ENCODE data around the gene ZC3H7B. TPM values are rescaled to one million over a fixed set of nuclear protein-coding genes. Genes with fewer than 3 reads are reported as not detected.
"Not testable (repeated sequence)": the region's sequence is repeated elsewhere in the genome, so short reads cannot be mapped to it uniquely, and the experiment has no call there.

Gene ZC3H7B
- total and polyA plus RNA-seq, 2 donors: 23.3 to 29.8 TPM

DNA sequence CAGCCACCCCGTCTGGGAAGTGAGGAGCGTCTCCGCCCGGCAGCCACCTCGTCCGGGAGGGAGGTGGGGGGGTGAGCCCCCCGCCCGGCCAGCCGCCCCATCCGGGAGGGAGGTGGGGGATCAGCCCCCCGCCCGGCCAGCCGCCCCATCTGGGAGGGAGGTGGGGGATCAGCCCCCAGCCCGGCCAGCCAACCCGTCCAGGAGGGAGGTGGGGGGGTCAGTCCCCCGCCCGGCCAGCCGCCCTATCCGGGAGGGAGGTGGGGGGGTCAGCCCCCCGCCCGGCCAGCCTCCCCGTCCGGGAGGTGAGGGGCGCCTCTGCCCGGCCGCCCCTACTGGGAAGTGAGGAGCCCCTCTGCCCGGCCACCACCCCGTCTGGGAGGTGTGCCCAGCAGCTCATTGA lies 6.5 kb upstream of the ZC3H7B start:
- not testable (repeated sequence) for H3K4me1 ChIP-seq (ENCODE audit: control insufficient read depth in 2 of 2, insufficient read depth in 2 of 2, low read length in 2 of 2); H3K36me3 ChIP-seq (ENCODE audit: control insufficient read depth in 2 of 2, insufficient read depth in 2 of 2, low read length in 1 of 2); DNase-seq (ENCODE audit: low read depth in 6 of 9, low spot score in 9 of 9); H3K27ac ChIP-seq (ENCODE audit: low read depth in 1 of 2, low read length in 1 of 2); H3K9me3 ChIP-seq (ENCODE audit: control insufficient read depth in 2 of 2, insufficient read depth in 1 of 2, low read length in 1 of 2); H3K4me3 ChIP-seq (ENCODE audit: low read length in 2 of 2); H3K27me3 ChIP-seq (ENCODE audit: control insufficient read depth in 2 of 2, insufficient read depth in 1 of 2, low read length in 1 of 2)
- WGBS: 95% methylated on average over 16 of the region's 28 CpGs

DNA sequence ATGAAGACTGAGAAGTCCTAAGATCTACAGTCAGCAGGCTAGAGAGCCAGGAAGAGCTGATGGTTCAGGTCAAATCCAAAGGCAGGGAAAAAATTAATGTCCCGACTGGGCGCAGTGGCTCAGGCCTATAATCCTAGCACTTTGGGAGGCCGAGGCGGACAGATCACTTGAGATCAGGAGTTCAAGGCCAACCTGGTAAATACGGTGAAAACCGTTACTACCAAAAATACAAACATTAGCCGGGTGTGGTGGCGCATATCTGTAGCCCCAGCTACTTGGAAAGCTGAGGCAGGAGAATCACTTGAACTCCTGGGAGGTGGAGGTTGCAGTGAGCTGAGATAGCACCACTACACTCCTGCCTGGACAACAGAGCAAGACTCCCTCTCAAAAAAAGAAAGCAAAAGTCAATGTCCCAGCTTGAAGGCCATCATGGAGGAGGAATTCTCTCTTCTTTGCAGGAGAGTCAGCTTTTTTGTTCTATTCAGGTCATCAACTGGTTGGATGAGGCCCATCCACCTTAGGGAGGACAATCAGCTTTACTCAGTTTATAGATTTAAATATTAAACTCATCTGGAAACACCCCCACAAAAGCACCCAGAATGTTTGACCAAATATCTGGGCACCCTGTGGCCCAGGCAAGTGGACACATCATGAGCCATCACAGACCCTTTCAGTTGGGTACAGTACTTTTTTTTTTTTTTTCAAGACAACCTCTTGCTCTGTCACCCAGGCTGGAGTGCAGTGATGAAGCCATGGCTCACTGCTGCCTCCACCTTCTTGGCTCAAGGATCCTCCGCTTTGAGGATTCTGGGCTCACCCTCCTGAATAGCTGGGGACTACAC lies 4.3 kb upstream of the ZC3H7B start:
- no peaks in the 10 kb centered on the region for H3K9me3 ChIP-seq (ENCODE audit: control insufficient read depth in 2 of 2, insufficient read depth in 1 of 2, low read length in 1 of 2)
- no peaks in the 10 kb centered on the region for H3K36me3 ChIP-seq (ENCODE audit: control insufficient read depth in 2 of 2, insufficient read depth in 2 of 2, low read length in 1 of 2)
- WGBS: 91% methylated on average over 9 of the region's 9 CpGs
- DNase-seq (ENCODE audit: low read depth in 6 of 9, low spot score in 9 of 9): no peak
- no peaks in the 10 kb centered on the region for H3K27me3 ChIP-seq (ENCODE audit: control insufficient read depth in 2 of 2, insufficient read depth in 1 of 2, low read length in 1 of 2)
- H3K4me1 ChIP-seq (ENCODE audit: control insufficient read depth in 2 of 2, insufficient read depth in 2 of 2, low read length in 2 of 2): peaks cover 4 to 5% of the 10 kb centered on the region in 2 donors
- no peak overlapping the region for H3K4me3 ChIP-seq (ENCODE audit: low read length in 2 of 2)
- no peak overlapping the region for H3K27ac ChIP-seq (ENCODE audit: low read depth in 1 of 2, low read length in 1 of 2)

DNA sequence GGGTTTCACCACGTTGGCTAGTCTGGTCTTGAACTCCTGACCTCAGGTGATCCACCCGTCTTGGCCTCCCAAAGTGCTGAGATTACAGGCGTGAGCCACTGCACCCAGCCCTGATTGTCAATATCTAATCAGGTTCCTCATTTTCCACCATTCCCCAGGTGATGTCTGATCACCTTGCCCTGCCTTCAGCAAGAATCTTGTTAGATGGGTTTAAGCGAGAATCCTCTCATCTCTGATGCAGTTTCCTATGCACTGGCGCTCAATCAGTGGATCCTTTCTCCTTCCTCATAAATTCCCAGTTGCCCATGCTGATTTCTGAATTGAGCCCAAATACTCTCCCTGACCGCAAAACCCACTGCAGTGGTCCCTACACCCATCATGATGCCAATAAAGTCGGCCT lies 664 bp upstream of the ZC3H7B start:
- H3K27ac ChIP-seq (ENCODE audit: low read depth in 1 of 2, low read length in 1 of 2): peak overlapping the region; percentile 34 to 42

DNA sequence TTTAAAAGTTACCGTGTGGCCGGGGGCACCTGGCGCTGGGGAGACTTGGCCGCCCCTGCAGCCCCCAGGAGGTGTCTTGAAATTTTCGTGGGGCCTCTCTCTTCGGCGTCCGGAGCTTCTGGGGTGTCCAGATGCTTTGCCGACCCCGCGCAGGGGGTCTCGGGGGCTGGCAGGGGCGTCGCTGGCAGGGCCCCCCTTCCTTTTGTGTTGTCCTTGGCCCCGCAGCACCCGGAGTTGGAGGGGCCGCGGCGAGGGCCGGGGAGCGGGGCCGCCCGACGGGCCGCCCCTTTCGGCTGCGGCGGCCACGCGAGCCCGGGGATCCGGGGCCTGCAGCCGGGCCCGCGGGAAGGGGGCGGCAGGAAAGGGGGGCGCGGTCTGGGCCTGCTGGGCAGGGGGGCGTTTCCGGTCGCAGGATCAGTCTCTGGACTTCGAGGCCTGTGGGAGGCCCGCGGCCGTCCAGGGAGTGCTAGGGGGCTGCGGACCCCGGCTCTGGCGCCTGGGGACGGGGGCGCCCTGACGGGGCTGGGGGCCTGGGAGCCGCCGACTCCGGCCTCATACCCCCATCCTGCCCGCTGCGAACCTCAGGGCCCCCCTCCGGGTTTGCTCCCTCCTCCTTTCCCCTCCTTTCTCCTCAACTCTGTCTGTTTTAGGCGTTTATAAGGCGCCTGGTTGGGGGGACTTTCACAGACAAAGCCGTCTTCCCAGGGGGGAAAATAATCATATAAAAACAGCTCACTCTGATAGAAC lies 869 bp downstream of the ZC3H7B start:
- H3K4me3 ChIP-seq (ENCODE audit: low read length in 2 of 2): peak overlapping the region; percentile 94 to 97
- H3K27me3 ChIP-seq (ENCODE audit: control insufficient read depth in 2 of 2, insufficient read depth in 1 of 2, low read length in 1 of 2): no peaks in the 10 kb centered on the region
- no peaks in the 10 kb centered on the region for H3K9me3 ChIP-seq (ENCODE audit: control insufficient read depth in 2 of 2, insufficient read depth in 1 of 2, low read length in 1 of 2)
- peaks cover 2 to 4% of the 10 kb centered on the region in 2 donors for H3K36me3 ChIP-seq (ENCODE audit: control insufficient read depth in 2 of 2, insufficient read depth in 2 of 2, low read length in 1 of 2)
- WGBS: 1% methylated on average over 60 of the region's 60 CpGs
- H3K27ac ChIP-seq (ENCODE audit: low read depth in 1 of 2, low read length in 1 of 2): peak overlapping the region; percentile 66 to 85
- H3K4me1 ChIP-seq (ENCODE audit: control insufficient read depth in 2 of 2, insufficient read depth in 2 of 2, low read length in 2 of 2): peaks cover 12 to 17% of the 10 kb centered on the region in 2 donors
- peak in 2 of 9 donors; percentile 13 to 32 for DNase-seq (ENCODE audit: low read depth in 6 of 9, low spot score in 9 of 9)

More for the DNA sequence above, 664 bp upstream of the ZC3H7B start:
- no peaks in the 10 kb centered on the region for H3K27me3 ChIP-seq (ENCODE audit: control insufficient read depth in 2 of 2, insufficient read depth in 1 of 2, low read length in 1 of 2)
- H3K9me3 ChIP-seq (ENCODE audit: control insufficient read depth in 2 of 2, insufficient read depth in 1 of 2, low read length in 1 of 2): no peaks in the 10 kb centered on the region
- 66% methylated on average over 7 of the region's 7 CpGs for WGBS
- peaks cover 12 to 17% of the 10 kb centered on the region in 2 donors for H3K4me1 ChIP-seq (ENCODE audit: control insufficient read depth in 2 of 2, insufficient read depth in 2 of 2, low read length in 2 of 2)
- H3K36me3 ChIP-seq (ENCODE audit: control insufficient read depth in 2 of 2, insufficient read depth in 2 of 2, low read length in 1 of 2): peaks cover 0 to 4% of the 10 kb centered on the region in 2 donors
- peak overlapping the region in 1 of 2 donors; percentile 97 for H3K4me3 ChIP-seq (ENCODE audit: low read length in 2 of 2)
- DNase-seq (ENCODE audit: low read depth in 6 of 9, low spot score in 9 of 9): no peak

DNA sequence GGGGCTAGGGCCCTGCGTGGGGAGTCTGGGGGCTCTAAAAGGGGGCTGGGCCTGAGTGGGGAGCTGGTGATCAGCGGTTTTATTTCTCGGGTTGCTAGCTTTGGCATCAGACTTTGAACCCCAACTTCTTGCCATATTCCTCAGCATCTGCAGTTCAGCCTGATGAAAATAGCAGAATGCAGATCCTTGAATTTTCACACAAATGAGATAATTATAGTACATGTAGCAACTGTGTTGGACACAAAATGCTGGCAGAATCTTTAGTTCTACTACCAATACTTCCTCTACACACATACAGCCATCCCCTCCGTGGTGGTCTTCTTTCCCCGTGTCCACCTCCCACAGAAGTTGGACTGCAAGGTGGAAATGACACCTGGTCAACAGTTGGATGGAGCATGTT lies 1.5 kb downstream of the ZC3H7B start:
- H3K36me3 ChIP-seq (ENCODE audit: control insufficient read depth in 2 of 2, insufficient read depth in 2 of 2, low read length in 1 of 2): peaks cover 8 to 11% of the 10 kb centered on the region in 2 donors
- H3K4me1 ChIP-seq (ENCODE audit: control insufficient read depth in 2 of 2, insufficient read depth in 2 of 2, low read length in 2 of 2): peaks cover 12 to 17% of the 10 kb centered on the region in 2 donors
- peak in 1 of 9 donors; percentile 33 for DNase-seq (ENCODE audit: low read depth in 6 of 9, low spot score in 9 of 9)
- peak overlapping the region; percentile 18 to 59 for H3K27ac ChIP-seq (ENCODE audit: low read depth in 1 of 2, low read length in 1 of 2)
- no peaks in the 10 kb centered on the region for H3K9me3 ChIP-seq (ENCODE audit: control insufficient read depth in 2 of 2, insufficient read depth in 1 of 2, low read length in 1 of 2)
- H3K27me3 ChIP-seq (ENCODE audit: control insufficient read depth in 2 of 2, insufficient read depth in 1 of 2, low read length in 1 of 2): no peaks in the 10 kb centered on the region
- WGBS: 16% methylated on average over 5 of the region's 5 CpGs
- peak overlapping the region; percentile 94 to 97 for H3K4me3 ChIP-seq (ENCODE audit: low read length in 2 of 2)

DNA sequence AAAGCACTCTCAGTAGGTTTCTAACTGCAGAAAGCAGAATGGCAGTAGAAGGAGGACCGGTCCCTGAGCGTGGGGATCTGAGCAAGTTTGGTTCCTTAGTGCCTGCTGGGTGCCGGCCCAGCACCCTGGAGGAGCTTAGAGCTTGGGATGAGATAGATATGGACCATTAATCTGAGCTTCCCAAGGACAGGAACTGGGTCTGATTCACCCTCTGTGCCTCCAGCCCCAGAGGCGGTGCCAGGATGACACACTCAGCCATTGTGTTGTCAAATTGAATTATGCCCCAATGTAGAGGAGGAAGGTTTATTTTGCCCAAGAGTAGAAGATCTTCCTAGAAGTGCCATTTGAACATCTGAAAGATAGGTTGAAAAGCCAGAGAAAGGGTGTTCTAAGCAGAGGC lies 4.3 kb downstream of the ZC3H7B start:
- WGBS: 99% methylated on average over 4 of the region's 4 CpGs
- Histone ChIP-seq H3K36me3 (ENCODE audit: control insufficient read depth in 2 of 2, insufficient read depth in 2 of 2, low read length in 1 of 2) (peaks cover 15 to 19% of the 10 kb centered on the region in 2 donors), H3K4me3 (ENCODE audit: low read length in 2 of 2) (no peak overlapping the region), H3K4me1 (ENCODE audit: control insufficient read depth in 2 of 2, insufficient read depth in 2 of 2, low read length in 2 of 2) (peaks cover 12 to 17% of the 10 kb centered on the region in 2 donors), H3K27me3 (ENCODE audit: control insufficient read depth in 2 of 2, insufficient read depth in 1 of 2, low read length in 1 of 2) (no peaks in the 10 kb centered on the region), H3K27ac (ENCODE audit: low read depth in 1 of 2, low read length in 1 of 2) (no peak overlapping the region), H3K9me3 (ENCODE audit: control insufficient read depth in 2 of 2, insufficient read depth in 1 of 2, low read length in 1 of 2) (no peaks in the 10 kb centered on the region)
- no peak for DNase-seq (ENCODE audit: low read depth in 6 of 9, low spot score in 9 of 9)

DNA sequence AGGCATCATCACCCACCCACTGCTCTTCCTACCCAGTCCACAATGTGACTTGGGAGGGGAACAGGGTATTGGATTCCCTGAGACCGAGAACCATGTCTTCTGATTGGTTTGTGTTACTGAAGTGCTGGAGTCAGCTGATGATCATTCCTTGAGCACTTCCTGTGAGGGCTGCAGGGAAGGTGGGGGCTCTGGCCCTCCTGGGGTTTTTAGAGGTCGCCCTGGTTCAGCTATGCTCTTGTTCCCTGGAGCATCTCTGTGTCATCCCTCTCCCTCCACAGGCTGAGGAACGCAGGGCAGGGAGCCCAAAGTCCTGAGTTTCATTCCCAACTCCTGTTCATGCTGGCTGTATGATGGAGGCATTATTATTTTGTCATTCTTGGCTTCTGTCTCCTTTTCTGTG lies 6.7 kb downstream of the ZC3H7B start:
- H3K27ac ChIP-seq (ENCODE audit: low read depth in 1 of 2, low read length in 1 of 2): peak overlapping the region in 1 of 2 donors; percentile 20
- H3K27me3 ChIP-seq (ENCODE audit: control insufficient read depth in 2 of 2, insufficient read depth in 1 of 2, low read length in 1 of 2): no peaks in the 10 kb centered on the region
- no peak overlapping the region for H3K4me3 ChIP-seq (ENCODE audit: low read length in 2 of 2)
- WGBS: 91% methylated on average over 3 of the region's 3 CpGs
- H3K4me1 ChIP-seq (ENCODE audit: control insufficient read depth in 2 of 2, insufficient read depth in 2 of 2, low read length in 2 of 2): peaks cover 2 to 5% of the 10 kb centered on the region in 2 donors
- H3K9me3 ChIP-seq (ENCODE audit: control insufficient read depth in 2 of 2, insufficient read depth in 1 of 2, low read length in 1 of 2): no peaks in the 10 kb centered on the region
- no peak for DNase-seq (ENCODE audit: low read depth in 6 of 9, low spot score in 9 of 9)
- peaks cover 15 to 19% of the 10 kb centered on the region in 2 donors for H3K36me3 ChIP-seq (ENCODE audit: control insufficient read depth in 2 of 2, insufficient read depth in 2 of 2, low read length in 1 of 2)

DNA sequence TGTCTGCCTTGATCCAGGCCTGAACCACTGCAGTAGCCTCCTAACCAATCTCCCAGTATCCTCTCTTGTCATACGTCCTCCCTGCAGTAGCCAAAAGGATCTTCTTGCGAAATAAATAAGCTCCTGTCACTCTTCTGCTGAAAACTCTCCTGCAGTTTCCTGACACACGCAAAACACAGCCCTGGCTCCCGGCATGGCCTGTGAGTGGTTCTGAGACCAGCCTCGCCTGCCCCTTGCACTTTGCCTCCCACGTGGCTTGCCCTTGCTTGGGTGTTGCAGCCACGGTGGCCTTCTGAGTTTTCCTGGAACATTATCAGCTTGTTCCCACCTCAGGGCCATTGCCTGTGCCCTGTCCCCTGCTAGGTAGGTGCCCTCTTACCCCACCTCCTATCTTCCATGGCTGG lies 7.2 kb downstream of the ZC3H7B start:
- no peak for DNase-seq (ENCODE audit: low read depth in 6 of 9, low spot score in 9 of 9)
- Histone ChIP-seq H3K4me3 (ENCODE audit: low read length in 2 of 2) (no peak overlapping the region), H3K36me3 (ENCODE audit: control insufficient read depth in 2 of 2, insufficient read depth in 2 of 2, low read length in 1 of 2) (peaks cover 15 to 19% of the 10 kb centered on the region in 2 donors), H3K27me3 (ENCODE audit: control insufficient read depth in 2 of 2, insufficient read depth in 1 of 2, low read length in 1 of 2) (no peaks in the 10 kb centered on the region), H3K9me3 (ENCODE audit: control insufficient read depth in 2 of 2, insufficient read depth in 1 of 2, low read length in 1 of 2) (no peaks in the 10 kb centered on the region), H3K27ac (ENCODE audit: low read depth in 1 of 2, low read length in 1 of 2) (peak overlapping the region in 1 of 2 donors; percentile 5), H3K4me1 (ENCODE audit: control insufficient read depth in 2 of 2, insufficient read depth in 2 of 2, low read length in 2 of 2) (peaks cover 0 to under 1% of the 10 kb centered on the region in 2 donors)
- WGBS: 95% methylated on average over 7 of the region's 7 CpGs

DNA sequence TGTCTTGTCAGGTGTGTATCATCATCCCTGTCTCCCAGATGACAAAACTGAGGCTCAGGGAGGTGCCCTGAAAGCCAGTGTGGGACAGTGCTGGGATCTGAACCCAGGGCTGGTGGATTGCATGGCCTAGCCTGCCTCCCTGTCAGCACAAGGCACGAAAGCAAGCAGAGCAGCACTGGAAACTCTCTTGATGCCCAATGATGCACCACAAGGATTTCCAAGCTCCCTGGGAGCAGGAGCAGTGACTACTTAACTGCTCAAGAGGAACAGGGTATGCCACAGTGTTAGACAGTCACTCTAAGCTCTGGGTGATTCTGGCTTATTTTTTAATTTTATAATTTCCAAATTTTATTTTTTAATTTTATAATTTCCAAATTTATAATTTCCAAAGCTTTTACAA lies 9.0 kb downstream of the ZC3H7B start:
- 97% methylated on average over 1 of the region's 1 CpG for WGBS
- Histone ChIP-seq H3K27ac (ENCODE audit: low read depth in 1 of 2, low read length in 1 of 2) (no peak overlapping the region), H3K27me3 (ENCODE audit: control insufficient read depth in 2 of 2, insufficient read depth in 1 of 2, low read length in 1 of 2) (no peaks in the 10 kb centered on the region), H3K36me3 (ENCODE audit: control insufficient read depth in 2 of 2, insufficient read depth in 2 of 2, low read length in 1 of 2) (peaks cover 20 to 21% of the 10 kb centered on the region in 2 donors), H3K9me3 (ENCODE audit: control insufficient read depth in 2 of 2, insufficient read depth in 1 of 2, low read length in 1 of 2) (no peaks in the 10 kb centered on the region), H3K4me3 (ENCODE audit: low read length in 2 of 2) (no peak overlapping the region), H3K4me1 (ENCODE audit: control insufficient read depth in 2 of 2, insufficient read depth in 2 of 2, low read length in 2 of 2) (no peaks in the 10 kb centered on the region)
- DNase-seq (ENCODE audit: low read depth in 6 of 9, low spot score in 9 of 9): no peak

Measured in thymus (tissue), 11 donors.